HEK293T (cell line): Measurements from ENCODE around the gene SEC23IP.
"Not testable (repeated sequence)": the region's sequence is repeated elsewhere in the genome, so short reads cannot be mapped to it uniquely, and the experiment has no call there.

Source experiments
- CTCF ChIA-PET: fragments of 350-600 bp; formaldehyde crosslinking; extraction: SDS; loops from one replicate; lab custom pipeline; 2021; ENCODE audit warnings: antibody characterized with exemption, inconsistent platforms; lab: Yijun Ruan, JAX
- POLR2A ChIA-PET: fragments of 350-600 bp; formaldehyde crosslinking; extraction: SDS; loops from one replicate; lab custom pipeline; 2020; ENCODE audit warnings: antibody characterized with exemption, inconsistent platforms; lab: Yijun Ruan, JAX
- DNase-seq: peaks from one replicate; pipeline ENCODE4 v3.0.0; 2012; ENCODE audit warnings: mixed read lengths; ENCODE audit errors: extremely low spot score
- ARNT ChIP-seq: fragments of 450-650 bp; IDR thresholded peaks from 2 replicates; pipeline ENCODE4 v1.6.1; 2017; ENCODE audit warnings: mild to moderate bottlenecking
- BHLHE40 ChIP-seq: fragments of 450-650 bp; IDR thresholded peaks from 2 replicates; pipeline ENCODE4 v1.6.1; 2016; ENCODE audit warnings: mild to moderate bottlenecking, moderate library complexity, borderline replicate concordance
- CTBP1 ChIP-seq: fragments of 450-650 bp; IDR thresholded peaks from 2 replicates; pipeline ENCODE4 v1.6.1; 2016; ENCODE audit warnings: borderline replicate concordance
- ELF4 ChIP-seq: fragments of 450-650 bp; IDR thresholded peaks from 2 replicates; pipeline ENCODE4 v1.6.1; 2017; ENCODE audit warnings: antibody characterized with exemption
- FOXA1 ChIP-seq: fragments of 450-650 bp; IDR thresholded peaks from 2 replicates; pipeline ENCODE4 v1.6.1; 2016; ENCODE audit warnings: mild to moderate bottlenecking
- FOXK2 ChIP-seq: fragments of 450-650 bp; IDR thresholded peaks from 2 replicates; pipeline ENCODE4 v1.6.1; 2016; ENCODE audit warnings: mild to moderate bottlenecking
- FOXM1 ChIP-seq: fragments of 450-650 bp; IDR thresholded peaks from 2 replicates; pipeline ENCODE4 v1.6.1; 2017; ENCODE audit warnings: mild to moderate bottlenecking, borderline replicate concordance
- HDGF ChIP-seq: fragments of 450-650 bp; IDR thresholded peaks from 2 replicates; pipeline ENCODE4 v1.6.1; 2017; ENCODE audit warnings: antibody characterized with exemption, borderline replicate concordance
- L3MBTL2 ChIP-seq: fragments of 450-650 bp; conservative IDR thresholded peaks from 2 replicates; pipeline ENCODE4 v1.6.1; 2016; ENCODE audit warnings: mild to moderate bottlenecking
- LEF1 ChIP-seq: fragments of 450-650 bp; IDR thresholded peaks from 2 replicates; pipeline ENCODE4 v1.6.1; 2017; ENCODE audit warnings: mild to moderate bottlenecking, borderline replicate concordance
- NFRKB ChIP-seq: fragments of 450-650 bp; IDR thresholded peaks from 2 replicates; pipeline ENCODE4 v1.6.1; 2016; ENCODE audit warnings: mild to moderate bottlenecking, moderate library complexity
- SP1 ChIP-seq: fragments of 450-650 bp; IDR thresholded peaks from 2 replicates; pipeline ENCODE4 v1.6.1; 2017
- SUZ12 ChIP-seq: fragments of 450-650 bp; IDR thresholded peaks from 2 replicates; pipeline ENCODE4 v1.6.1; 2016; ENCODE audit warnings: mild to moderate bottlenecking
- TARDBP ChIP-seq: fragments of 450-650 bp; IDR thresholded peaks from 2 replicates; pipeline ENCODE4 v1.6.1; 2016
- ZNF384 ChIP-seq: fragments of 450-650 bp; IDR thresholded peaks from 2 replicates; pipeline ENCODE4 v1.6.1; 2016
- TF ChIP-seq, protein P1 (sequence below): fragments of 450-650 bp; IDR thresholded peaks from 2 replicates; pipeline ENCODE4 v1.6.1; 2016

Gene SEC23IP

DNA sequence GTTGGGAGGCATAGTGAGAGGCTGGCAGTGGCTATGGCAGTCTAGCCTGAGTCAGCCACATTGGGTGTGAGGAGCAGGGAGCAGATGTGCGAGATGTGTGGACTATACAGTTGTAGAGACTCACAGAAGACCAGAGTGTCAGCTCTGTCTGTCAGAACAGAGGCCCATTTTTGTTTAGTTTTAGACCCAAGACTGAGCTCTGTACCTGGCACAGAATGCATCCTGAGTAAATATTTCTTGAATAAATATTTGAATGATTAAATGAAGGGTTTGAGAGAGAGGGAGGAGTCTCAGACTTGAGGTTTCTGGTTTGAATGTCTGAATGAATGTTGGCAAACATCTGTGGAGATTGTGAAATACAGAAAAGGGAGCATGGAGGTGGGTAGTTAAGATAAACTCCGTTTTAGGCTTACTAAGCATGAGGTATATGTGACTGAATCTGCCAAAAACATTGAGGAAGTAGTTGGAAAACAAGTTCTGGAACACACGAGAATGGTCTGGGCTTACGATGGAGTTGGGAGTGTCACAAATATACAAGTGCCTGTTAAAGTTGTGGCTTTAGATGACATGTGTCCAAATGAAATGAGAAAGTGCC lies 3.6 kb downstream of the SEC23IP start:
- ChIA-PET CTCF (interaction anchor here (1.2 kb wide), 1 partner anchor 22 kb away, joined by 4 read pairs; no protein-coding TSS in a partner anchor), POLR2A (interaction anchor here (3.0 kb wide), 1 partner anchor 24 kb away, joined by 11 read pairs; the partner anchor contains the start of gene MCMBP)
- no peak for DNase-seq
- TF ChIP-seq NFRKB (no peak), FOXM1 (no peak), HDGF (no peak), L3MBTL2 (no peak), SP1 (no peak), TARDBP (no peak), FOXK2 (no peak), SUZ12 (no peak), BHLHE40 (no peak), ZNF384 (no peak), CTBP1 (no peak), FOXA1 (no peak), ARNT (no peak), LEF1 (no peak), ELF4 (no peak)
- TF ChIP-seq, protein P1, sequence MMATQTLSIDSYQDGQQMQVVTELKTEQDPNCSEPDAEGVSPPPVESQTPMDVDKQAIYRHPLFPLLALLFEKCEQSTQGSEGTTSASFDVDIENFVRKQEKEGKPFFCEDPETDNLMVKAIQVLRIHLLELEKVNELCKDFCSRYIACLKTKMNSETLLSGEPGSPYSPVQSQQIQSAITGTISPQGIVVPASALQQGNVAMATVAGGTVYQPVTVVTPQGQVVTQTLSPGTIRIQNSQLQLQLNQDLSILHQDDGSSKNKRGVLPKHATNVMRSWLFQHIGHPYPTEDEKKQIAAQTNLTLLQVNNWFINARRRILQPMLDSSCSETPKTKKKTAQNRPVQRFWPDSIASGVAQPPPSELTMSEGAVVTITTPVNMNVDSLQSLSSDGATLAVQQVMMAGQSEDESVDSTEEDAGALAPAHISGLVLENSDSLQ, result no peak

DNA sequence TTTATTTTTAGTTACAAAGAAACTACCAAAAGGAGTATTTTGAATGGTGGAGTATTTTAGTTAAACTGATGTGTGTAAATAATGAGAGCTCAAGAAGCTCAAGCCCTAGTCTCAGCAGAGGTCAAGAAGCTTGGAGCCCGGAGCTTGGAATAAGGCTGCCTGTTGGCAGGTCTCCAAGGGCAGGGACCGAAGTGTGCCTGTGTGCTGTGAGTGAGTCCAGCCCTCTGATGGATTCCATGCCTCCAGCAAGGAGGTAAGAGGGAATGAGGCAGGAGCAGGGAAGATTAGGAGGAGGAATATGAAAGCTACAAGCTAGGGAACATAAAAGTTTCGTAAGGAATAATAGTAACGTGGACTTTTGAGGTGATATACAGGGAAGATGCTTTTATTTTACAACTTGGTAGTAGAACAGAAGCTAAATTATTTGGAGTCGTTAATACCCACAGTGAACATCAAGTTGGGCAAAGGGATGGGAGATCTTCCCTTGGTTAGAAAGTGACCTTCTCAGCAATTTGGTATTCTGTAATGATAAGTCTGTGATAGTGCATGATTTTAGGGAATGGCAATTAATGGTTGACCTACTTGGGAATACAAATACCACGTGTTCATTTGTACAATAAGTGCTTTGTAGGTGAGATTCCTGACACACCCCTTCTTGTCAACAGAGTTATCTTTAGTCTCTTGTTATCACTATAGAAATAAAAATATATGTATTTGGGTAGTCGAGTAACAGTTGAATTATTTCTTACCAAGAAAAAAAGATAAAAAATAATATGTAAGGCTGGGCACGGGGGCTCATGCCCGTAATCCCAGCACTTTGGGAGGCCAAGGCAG lies 4.6 kb downstream of the SEC23IP start:
- ChIA-PET POLR2A (interaction anchor here (1.0 to 3.0 kb wide), 2 partner anchors 25 to 171 kb away, joined by 3 to 11 read pairs; partner anchors contain the start of genes INPP5F and MCMBP), CTCF (interaction anchor here (1.2 kb wide), 1 partner anchor 21 kb away, joined by 4 read pairs; no protein-coding TSS in a partner anchor)
- no peak for TF ChIP-seq FOXA1
- TF ChIP-seq ELF4, result no peak
- no peak for TF ChIP-seq NFRKB
- TF ChIP-seq L3MBTL2, result no peak
- TF ChIP-seq LEF1, result no peak
- TF ChIP-seq FOXM1, result no peak
- no peak for TF ChIP-seq ARNT
- no peak for TF ChIP-seq HDGF
- no peak for TF ChIP-seq BHLHE40
- TF ChIP-seq, protein P1, result no peak
- no peak for TF ChIP-seq ZNF384
- TF ChIP-seq TARDBP, result no peak
- TF ChIP-seq SP1, result no peak
- TF ChIP-seq CTBP1, result no peak
- no peak for TF ChIP-seq FOXK2
- no peak for TF ChIP-seq SUZ12
- peak; percentile 40 for DNase-seq

DNA sequence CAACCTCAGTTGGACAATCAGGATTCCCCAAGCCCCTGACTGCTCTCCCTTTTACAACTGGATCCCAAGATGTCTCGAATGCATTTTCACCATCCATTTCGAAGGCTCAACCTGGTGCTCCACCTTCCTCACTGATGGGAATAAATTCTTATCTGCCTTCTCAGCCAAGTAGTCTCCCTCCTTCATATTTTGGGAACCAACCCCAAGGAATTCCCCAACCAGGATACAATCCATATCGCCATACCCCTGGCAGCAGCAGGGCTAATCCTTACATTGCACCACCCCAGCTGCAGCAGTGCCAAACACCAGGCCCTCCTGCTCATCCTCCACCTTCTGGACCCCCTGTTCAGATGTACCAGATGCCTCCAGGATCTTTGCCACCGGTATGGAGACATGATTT lies 6.0 kb downstream of the SEC23IP start:
- no peak for DNase-seq
- ChIA-PET POLR2A (no interaction called here), CTCF (no interaction called here)
- TF ChIP-seq BHLHE40, result no peak
- TF ChIP-seq SUZ12, result no peak
- no peak for TF ChIP-seq ELF4
- no peak for TF ChIP-seq ARNT
- no peak for TF ChIP-seq FOXM1
- no peak for TF ChIP-seq FOXA1
- no peak for TF ChIP-seq NFRKB
- no peak for TF ChIP-seq HDGF
- no peak for TF ChIP-seq CTBP1
- TF ChIP-seq FOXK2, result no peak
- no peak for TF ChIP-seq SP1

DNA sequence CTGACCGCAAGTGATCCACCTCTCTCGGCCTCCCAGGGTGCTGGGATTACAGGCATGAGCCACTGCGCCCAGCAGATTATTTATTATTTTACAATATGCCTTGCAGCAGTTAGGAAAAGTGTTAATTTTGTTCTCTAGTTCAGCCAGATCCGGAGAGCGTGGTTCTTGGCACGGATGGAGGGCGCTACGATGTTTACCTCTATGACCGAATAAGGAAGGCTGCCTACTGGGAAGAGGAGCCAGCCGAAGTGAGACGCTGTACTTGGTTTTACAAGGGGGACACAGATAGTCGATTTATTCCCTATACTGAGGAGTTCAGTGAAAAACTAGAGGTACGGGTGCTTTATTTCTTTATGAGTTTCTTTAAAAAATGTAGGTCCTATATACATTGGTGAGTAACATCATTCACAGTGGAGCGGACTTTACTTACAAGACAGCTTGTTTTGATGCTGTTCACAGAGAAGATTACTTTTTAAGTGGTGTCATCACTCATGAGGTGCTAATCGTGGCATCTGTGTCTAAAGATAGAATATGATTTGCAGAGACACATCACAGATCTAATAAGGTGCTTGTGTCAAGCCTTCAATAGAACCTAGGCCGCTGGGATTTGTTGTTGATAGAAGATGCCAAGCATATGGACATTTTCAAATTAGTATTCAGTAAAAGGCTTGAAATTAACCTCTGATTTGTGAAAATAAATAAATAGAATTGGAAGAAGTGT lies 11.6 kb downstream of the SEC23IP start:
- DNase-seq, result no peak
- ChIA-PET CTCF (no interaction called here), POLR2A (interaction anchor here (1.3 kb wide), 1 partner anchor 12 kb away, joined by 6 read pairs; the partner anchor contains the start of gene SEC23IP)
- no peak for TF ChIP-seq TARDBP
- no peak for TF ChIP-seq ARNT
- TF ChIP-seq, protein P1, result no peak
- TF ChIP-seq SP1, result no peak
- TF ChIP-seq FOXK2, result no peak
- TF ChIP-seq SUZ12, result no peak
- TF ChIP-seq CTBP1, result no peak
- no peak for TF ChIP-seq FOXM1
- no peak for TF ChIP-seq L3MBTL2
- TF ChIP-seq BHLHE40, result no peak
- TF ChIP-seq LEF1, result no peak
- no peak for TF ChIP-seq ELF4
- no peak for TF ChIP-seq NFRKB
- TF ChIP-seq HDGF, result no peak
- no peak for TF ChIP-seq ZNF384
- TF ChIP-seq FOXA1, result no peak

DNA sequence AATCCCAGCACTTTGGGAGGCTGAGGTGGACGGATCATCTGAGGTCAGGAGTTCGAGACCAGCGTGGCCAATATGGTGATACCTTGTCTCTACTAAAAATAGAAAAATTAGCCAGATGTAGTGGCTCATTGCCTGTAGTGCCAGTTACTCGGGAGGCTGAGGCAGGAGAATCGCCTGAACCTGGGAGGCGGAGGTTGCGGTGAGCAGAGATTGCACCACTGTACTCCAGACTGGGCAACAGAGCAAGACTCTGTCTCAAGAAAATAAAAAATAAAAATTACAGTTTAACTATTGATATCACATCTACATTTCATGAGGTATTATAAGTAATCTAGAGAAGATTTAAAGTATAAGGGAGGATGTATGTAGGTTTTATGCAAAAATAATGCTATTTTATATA lies 15.2 kb downstream of the SEC23IP start:
- CTCF ChIA-PET, DNase-seq, POLR2A ChIA-PET: not testable (repeated sequence)
